GM23338 (cell line): Measurements from ENCODE around the gene WDSUB1. TPM values are rescaled to one million over a fixed set of nuclear protein-coding genes. Genes with fewer than 3 reads are reported as not detected.

Experiments
- ATAC-seq: fragments of 200-7000 bp; cut with Tn5 transposase; 3 replicates; pipeline ENCODE4 v1.9.1; 2020
- DNase-seq: peaks from one replicate; pipeline ENCODE4 v3.0.0-alpha.2; 2015; ENCODE audit warnings: low spot score
- H2AFZ ChIP-seq: fragments of 200-600 bp; sonication (generic); 2 replicates; pipeline ENCODE4 v1.8.0; 2016; ENCODE audit warnings: antibody characterized with exemption, mild to moderate bottlenecking, moderate library complexity
- H3F3A ChIP-seq: fragments of 200-600 bp; sonication (generic); replicated peaks from 2 replicates; pipeline ENCODE4 v1.8.0; 2017; ENCODE audit warnings: antibody characterized with exemption, mixed run types, low read depth
- H3K27ac ChIP-seq: fragments of 200-600 bp; sonication (generic); 2 replicates; pipeline ENCODE4 v1.6.1; 2016; ENCODE audit warnings: low read depth
- H3K27me3 ChIP-seq: fragments of 200-600 bp; sonication (generic); 2 replicates; pipeline ENCODE4 v1.8.0; 2016; ENCODE audit warnings: mild to moderate bottlenecking, mixed run types, moderate library complexity; ENCODE audit not compliant: insufficient read depth
- H3K36me3 ChIP-seq: fragments of 200-600 bp; sonication (generic); 2 replicates; pipeline ENCODE4 v1.8.0; 2016; ENCODE audit warnings: mild to moderate bottlenecking; ENCODE audit not compliant: insufficient read depth
- H3K4me1 ChIP-seq: fragments of 200-600 bp; sonication (generic); 2 replicates; pipeline ENCODE4 v1.8.0; 2016; ENCODE audit warnings: mild to moderate bottlenecking, moderate library complexity; ENCODE audit not compliant: insufficient read depth
- H3K4me2 ChIP-seq: fragments of 200-600 bp; sonication (generic); 2 replicates; pipeline ENCODE4 v1.7.1; 2017; ENCODE audit warnings: mixed run types
- H3K4me3 ChIP-seq: fragments of 200-600 bp; sonication (generic); 2 replicates; pipeline ENCODE4 v1.6.1; 2016; ENCODE audit warnings: mixed run types
- H3K79me2 ChIP-seq: fragments of 200-600 bp; sonication (generic); replicated peaks from 2 replicates; pipeline ENCODE4 v1.8.0; 2017; ENCODE audit warnings: mild to moderate bottlenecking; ENCODE audit not compliant: insufficient read depth
- H3K9me2 ChIP-seq: fragments of 200-600 bp; sonication (generic); 2 replicates; pipeline ENCODE4 v1.8.0; 2017; ENCODE audit not compliant: insufficient read depth
- H4K20me1 ChIP-seq: fragments of 200-600 bp; sonication (generic); replicated peaks from 2 replicates; pipeline ENCODE4 v1.8.0; 2017; ENCODE audit warnings: mild to moderate bottlenecking; ENCODE audit not compliant: insufficient read depth
- H3K27ac Mint-ChIP-seq: 2 replicates; pipeline ENCODE4 v1.8.0; 2020; ENCODE audit warnings: inconsistent platforms, mild to moderate bottlenecking, moderate library complexity, mixed read lengths
- H3K27me3 Mint-ChIP-seq: 3 replicates; pipeline ENCODE4 v1.8.0; 2022; ENCODE audit warnings: low read depth, mild to moderate bottlenecking, moderate library complexity, mixed read lengths, inconsistent platforms; ENCODE audit not compliant: insufficient read depth, poor library complexity
- H3K36me3 Mint-ChIP-seq: 3 replicates; pipeline ENCODE4 v1.8.0; 2021; ENCODE audit warnings: low read depth, mild to moderate bottlenecking, inconsistent platforms, moderate library complexity, mixed read lengths
- H3K4me1 Mint-ChIP-seq: 3 replicates; pipeline ENCODE4 v1.8.0; 2020; ENCODE audit warnings: mild to moderate bottlenecking, inconsistent platforms, mixed read lengths
- H3K4me3 Mint-ChIP-seq: 3 replicates; pipeline ENCODE4 v1.8.0; 2021; ENCODE audit warnings: moderate library complexity, mild to moderate bottlenecking, inconsistent platforms, mixed read lengths
- H3K9me3 Mint-ChIP-seq: 3 replicates; pipeline ENCODE4 v1.8.0; 2020; ENCODE audit warnings: moderate library complexity, mild to moderate bottlenecking, inconsistent platforms, mixed read lengths
- CREB1 ChIP-seq: fragments of 250-450 bp; sonication (Bioruptor Pico); IDR thresholded peaks from 2 replicates; pipeline ENCODE4 v1.5.0; 2020; ENCODE audit warnings: low read depth, mild to moderate bottlenecking, moderate library complexity
- EZH2 ChIP-seq: fragments of 200-600 bp; sonication (generic); IDR thresholded peaks from one replicate; pipeline ENCODE4 v1.8.0; 2017; ENCODE audit warnings: antibody characterized with exemption, mild to moderate bottlenecking, low read depth; ENCODE audit not compliant: unreplicated experiment
- JUNB ChIP-seq: IDR thresholded peaks from one replicate; pipeline ENCODE4 v1.6.1; 2016; ENCODE audit warnings: antibody characterized with exemption; ENCODE audit not compliant: unreplicated experiment
- NANOG ChIP-seq: IDR thresholded peaks from 2 replicates; pipeline ENCODE4 v1.6.1; 2016; ENCODE audit warnings: antibody characterized with exemption, borderline replicate concordance
- REST ChIP-seq: IDR thresholded peaks from one replicate; pipeline ENCODE4 v1.6.1; 2018; ENCODE audit warnings: antibody characterized with exemption; ENCODE audit not compliant: unreplicated experiment
- STAT1 ChIP-seq: IDR thresholded peaks from one replicate; pipeline ENCODE4 v1.6.1; 2016; ENCODE audit warnings: antibody characterized with exemption; ENCODE audit not compliant: unreplicated experiment
- polyA plus RNA-seq: library from polyadenylated mRNA; unstranded; fragments of >200 nt; fragmentation: Nextera tagmentation; extraction: Ambion mirVana; gene quantifications from 2 replicates; pipeline ENCODE4 v1.2.1, GENCODE V29; 2016
- total RNA-seq: library from RNA; depleted of rRNA; stranded (reverse); fragments of >200 nt; shearing (Covaris generic); gene quantifications from 2 replicates; pipeline ENCODE4 v1.2.3, GENCODE V29; 2014
- TF ChIP-seq, protein P1 (sequence below), 2 experiments: fragments of 200-600 bp in 1 of 2; sonication (generic) in 1 of 2; conservative IDR thresholded peaks; 2 replicates each; pipeline versions ENCODE4 v1.5.1 to v1.6.1; 2016 to 2017; ENCODE audit warnings: antibody characterized with exemption in 2 of 2, low read depth in 2 of 2, mild to moderate bottlenecking in 2 of 2, moderate library complexity in 1 of 2
- TF ChIP-seq, protein P2 (sequence below): fragments of 250-450 bp; sonication (Bioruptor Pico); IDR thresholded peaks from 2 replicates; pipeline ENCODE4 v1.5.0; 2020; ENCODE audit warnings: mild to moderate bottlenecking, moderate library complexity
- TF ChIP-seq, protein P3 (sequence below): IDR thresholded peaks from 2 replicates; pipeline ENCODE4 v1.6.1; 2016; ENCODE audit warnings: antibody characterized with exemption

The WDSUB1 gene
- total and polyA plus RNA-seq, 2 experiments from 2014 or later: 9.9 to 12.2 TPM

- TF ChIP-seq, protein P1, sequence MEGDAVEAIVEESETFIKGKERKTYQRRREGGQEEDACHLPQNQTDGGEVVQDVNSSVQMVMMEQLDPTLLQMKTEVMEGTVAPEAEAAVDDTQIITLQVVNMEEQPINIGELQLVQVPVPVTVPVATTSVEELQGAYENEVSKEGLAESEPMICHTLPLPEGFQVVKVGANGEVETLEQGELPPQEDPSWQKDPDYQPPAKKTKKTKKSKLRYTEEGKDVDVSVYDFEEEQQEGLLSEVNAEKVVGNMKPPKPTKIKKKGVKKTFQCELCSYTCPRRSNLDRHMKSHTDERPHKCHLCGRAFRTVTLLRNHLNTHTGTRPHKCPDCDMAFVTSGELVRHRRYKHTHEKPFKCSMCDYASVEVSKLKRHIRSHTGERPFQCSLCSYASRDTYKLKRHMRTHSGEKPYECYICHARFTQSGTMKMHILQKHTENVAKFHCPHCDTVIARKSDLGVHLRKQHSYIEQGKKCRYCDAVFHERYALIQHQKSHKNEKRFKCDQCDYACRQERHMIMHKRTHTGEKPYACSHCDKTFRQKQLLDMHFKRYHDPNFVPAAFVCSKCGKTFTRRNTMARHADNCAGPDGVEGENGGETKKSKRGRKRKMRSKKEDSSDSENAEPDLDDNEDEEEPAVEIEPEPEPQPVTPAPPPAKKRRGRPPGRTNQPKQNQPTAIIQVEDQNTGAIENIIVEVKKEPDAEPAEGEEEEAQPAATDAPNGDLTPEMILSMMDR (conservative IDR thresholded peaks at IDR 0.05; ENCODE audit: low read depth in 2 of 2): no peak
- TF ChIP-seq STAT1: no peak
- TF ChIP-seq, protein P2, sequence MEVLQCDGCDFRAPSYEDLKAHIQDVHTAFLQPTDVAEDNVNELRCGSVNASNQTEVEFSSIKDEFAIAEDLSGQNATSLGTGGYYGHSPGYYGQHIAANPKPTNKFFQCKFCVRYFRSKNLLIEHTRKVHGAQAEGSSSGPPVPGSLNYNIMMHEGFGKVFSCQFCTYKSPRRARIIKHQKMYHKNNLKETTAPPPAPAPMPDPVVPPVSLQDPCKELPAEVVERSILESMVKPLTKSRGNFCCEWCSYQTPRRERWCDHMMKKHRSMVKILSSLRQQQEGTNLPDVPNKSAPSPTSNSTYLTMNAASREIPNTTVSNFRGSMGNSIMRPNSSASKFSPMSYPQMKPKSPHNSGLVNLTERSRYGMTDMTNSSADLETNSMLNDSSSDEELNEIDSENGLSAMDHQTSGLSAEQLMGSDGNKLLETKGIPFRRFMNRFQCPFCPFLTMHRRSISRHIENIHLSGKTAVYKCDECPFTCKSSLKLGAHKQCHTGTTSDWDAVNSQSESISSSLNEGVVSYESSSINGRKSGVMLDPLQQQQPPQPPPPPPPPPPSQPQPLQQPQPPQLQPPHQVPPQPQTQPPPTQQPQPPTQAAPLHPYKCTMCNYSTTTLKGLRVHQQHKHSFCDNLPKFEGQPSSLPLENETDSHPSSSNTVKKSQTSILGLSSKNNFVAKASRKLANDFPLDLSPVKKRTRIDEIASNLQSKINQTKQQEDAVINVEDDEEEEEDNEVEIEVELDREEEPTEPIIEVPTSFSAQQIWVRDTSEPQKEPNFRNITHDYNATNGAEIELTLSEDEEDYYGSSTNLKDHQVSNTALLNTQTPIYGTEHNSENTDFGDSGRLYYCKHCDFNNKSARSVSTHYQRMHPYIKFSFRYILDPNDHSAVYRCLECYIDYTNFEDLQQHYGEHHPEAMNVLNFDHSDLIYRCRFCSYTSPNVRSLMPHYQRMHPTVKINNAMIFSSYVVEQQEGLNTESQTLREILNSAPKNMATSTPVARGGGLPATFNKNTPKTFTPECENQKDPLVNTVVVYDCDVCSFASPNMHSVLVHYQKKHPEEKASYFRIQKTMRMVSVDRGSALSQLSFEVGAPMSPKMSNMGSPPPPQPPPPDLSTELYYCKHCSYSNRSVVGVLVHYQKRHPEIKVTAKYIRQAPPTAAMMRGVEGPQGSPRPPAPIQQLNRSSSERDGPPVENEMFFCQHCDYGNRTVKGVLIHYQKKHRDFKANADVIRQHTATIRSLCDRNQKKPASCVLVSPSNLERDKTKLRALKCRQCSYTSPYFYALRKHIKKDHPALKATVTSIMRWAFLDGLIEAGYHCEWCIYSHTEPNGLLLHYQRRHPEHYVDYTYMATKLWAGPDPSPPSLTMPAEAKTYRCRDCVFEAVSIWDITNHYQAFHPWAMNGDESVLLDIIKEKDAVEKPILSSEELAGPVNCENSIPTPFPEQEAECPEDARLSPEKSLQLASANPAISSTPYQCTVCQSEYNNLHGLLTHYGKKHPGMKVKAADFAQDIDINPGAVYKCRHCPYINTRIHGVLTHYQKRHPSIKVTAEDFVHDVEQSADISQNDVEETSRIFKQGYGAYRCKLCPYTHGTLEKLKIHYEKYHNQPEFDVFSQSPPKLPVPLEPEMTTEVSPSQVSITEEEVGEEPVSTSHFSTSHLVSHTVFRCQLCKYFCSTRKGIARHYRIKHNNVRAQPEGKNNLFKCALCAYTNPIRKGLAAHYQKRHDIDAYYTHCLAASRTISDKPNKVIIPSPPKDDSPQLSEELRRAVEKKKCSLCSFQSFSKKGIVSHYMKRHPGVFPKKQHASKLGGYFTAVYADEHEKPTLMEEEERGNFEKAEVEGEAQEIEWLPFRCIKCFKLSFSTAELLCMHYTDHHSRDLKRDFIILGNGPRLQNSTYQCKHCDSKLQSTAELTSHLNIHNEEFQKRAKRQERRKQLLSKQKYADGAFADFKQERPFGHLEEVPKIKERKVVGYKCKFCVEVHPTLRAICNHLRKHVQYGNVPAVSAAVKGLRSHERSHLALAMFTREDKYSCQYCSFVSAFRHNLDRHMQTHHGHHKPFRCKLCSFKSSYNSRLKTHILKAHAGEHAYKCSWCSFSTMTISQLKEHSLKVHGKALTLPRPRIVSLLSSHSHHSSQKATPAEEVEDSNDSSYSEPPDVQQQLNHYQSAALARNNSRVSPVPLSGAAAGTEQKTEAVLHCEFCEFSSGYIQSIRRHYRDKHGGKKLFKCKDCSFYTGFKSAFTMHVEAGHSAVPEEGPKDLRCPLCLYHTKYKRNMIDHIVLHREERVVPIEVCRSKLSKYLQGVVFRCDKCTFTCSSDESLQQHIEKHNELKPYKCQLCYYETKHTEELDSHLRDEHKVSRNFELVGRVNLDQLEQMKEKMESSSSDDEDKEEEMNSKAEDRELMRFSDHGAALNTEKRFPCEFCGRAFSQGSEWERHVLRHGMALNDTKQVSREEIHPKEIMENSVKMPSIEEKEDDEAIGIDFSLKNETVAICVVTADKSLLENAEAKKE (CRISPR knock-in tag): no peak
These were observed 3.9 kb upstream of the WDSUB1 start (continued) for GRCh38 chr2:159290289-159290907.

GRCh38 chr2:159287733-159288132 is 1.2 kb upstream of the WDSUB1 start:
- no peaks in the 10 kb centered on the region for H4K20me1 ChIP-seq
- H3K79me2 ChIP-seq: peaks cover 11% of the 10 kb centered on the region
- H3K4me3 ChIP-seq: peak overlapping the region; percentile 91
- H3K36me3 Mint-ChIP-seq: no peaks in the 10 kb centered on the region
- peak overlapping the region; percentile 62 for H3K27ac Mint-ChIP-seq
- H3K27me3 Mint-ChIP-seq: peaks cover 13% of the 10 kb centered on the region
- peak overlapping the region; percentile 93 for H3K27ac ChIP-seq
- ATAC-seq: no peak
- H2AFZ ChIP-seq: peak overlapping the region; percentile 6; the same call in 1 of the 2 replicates
- H3K9me2 ChIP-seq: no peaks in the 10 kb centered on the region
- H3K36me3 ChIP-seq: no peaks in the 10 kb centered on the region
- no peak for DNase-seq
- H3K4me2 ChIP-seq: peak overlapping the region; percentile 78
- H3K9me3 Mint-ChIP-seq: no peaks in the 10 kb centered on the region
- H3K27me3 ChIP-seq: no peaks in the 10 kb centered on the region
- 0 out of 2 replicates have a peak, but pooled peaks cover 4% of the 10 kb centered on the region for H3F3A ChIP-seq
- H3K4me1 Mint-ChIP-seq: peaks cover 14% of the 10 kb centered on the region; the same call in 2 of the 3 replicates
- H3K4me1 ChIP-seq: no peaks in the 10 kb centered on the region; the same call in 1 of the 2 replicates
- H3K4me3 Mint-ChIP-seq: peak overlapping the region; percentile 86
- TF ChIP-seq JUNB (no peak), EZH2 (no peak), NANOG (no peak), CREB1 (no peak), REST (no peak)
- TF ChIP-seq, protein P1 (conservative IDR thresholded peaks at IDR 0.05; ENCODE audit: low read depth in 2 of 2): no peak
- TF ChIP-seq, protein P3, sequence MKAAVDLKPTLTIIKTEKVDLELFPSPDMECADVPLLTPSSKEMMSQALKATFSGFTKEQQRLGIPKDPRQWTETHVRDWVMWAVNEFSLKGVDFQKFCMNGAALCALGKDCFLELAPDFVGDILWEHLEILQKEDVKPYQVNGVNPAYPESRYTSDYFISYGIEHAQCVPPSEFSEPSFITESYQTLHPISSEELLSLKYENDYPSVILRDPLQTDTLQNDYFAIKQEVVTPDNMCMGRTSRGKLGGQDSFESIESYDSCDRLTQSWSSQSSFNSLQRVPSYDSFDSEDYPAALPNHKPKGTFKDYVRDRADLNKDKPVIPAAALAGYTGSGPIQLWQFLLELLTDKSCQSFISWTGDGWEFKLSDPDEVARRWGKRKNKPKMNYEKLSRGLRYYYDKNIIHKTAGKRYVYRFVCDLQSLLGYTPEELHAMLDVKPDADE: no peak
